HCT116 (cell line): Measurements from ENCODE around the gene CACNA1F. TPM values are rescaled to one million over a fixed set of nuclear protein-coding genes. Genes with fewer than 3 reads are reported as not detected.

ENCODE experiments used
- ATAC-seq: fragments of 200-7000 bp; cut with Tn5 transposase; 2 replicates; pipeline ENCODE4 v1.9.1; 2020; ENCODE audit warnings: mild to moderate bottlenecking, moderate library complexity
- BruUV-seq: library from RNA; stranded (reverse); fragments of 400-500 nt; replicated peaks from 2 replicates; lab custom pipeline; 2021; lab: Mats Ljungman, UMichigan
- CTCF ChIA-PET: fragments of 300-600 bp; sonication (Branson Sonifier 250); formaldehyde crosslinking; loops from one replicate; lab custom pipeline; 2021; ENCODE audit warnings: antibody characterized with exemption; lab: Charles Lee
- POLR2A ChIA-PET: fragments of 300-600, 350-600 bp; sonication (Branson Sonifier 250); formaldehyde crosslinking; loops from one replicate; lab custom pipeline; 2021; ENCODE audit warnings: antibody characterized with exemption; lab: Charles Lee
- RAD21 ChIA-PET, 2 experiments: fragments of 300-600 bp; sonication (Branson Sonifier 250); formaldehyde crosslinking; loops; one replicate each; lab custom pipeline; 2023; ENCODE audit warnings: low total read pairs in 2 of 2; ENCODE audit not compliant: uncharacterized antibody in 2 of 2, unreplicated experiment in 2 of 2, low non-redundant PET in 1 of 2; lab: Charles Lee
- DNase-seq: peaks from one replicate; pipeline ENCODE4 v3.0.0-alpha.2; 2010; ENCODE audit warnings: low read depth, low spot score
- H2AFZ ChIP-seq: fragments of 200-600 bp; shearing (Covaris generic), sonication (generic); 2 replicates; pipeline ENCODE4 v1.6.1; 2017; ENCODE audit warnings: low read depth, mixed run types, mixed read lengths, antibody characterized with exemption, low read length; ENCODE audit not compliant: poor library complexity, severe bottlenecking
- H3K27ac ChIP-seq: 2 replicates; pipeline ENCODE4 v1.5.1; 2012; ENCODE audit warnings: low read depth, low read length
- H3K27me3 ChIP-seq: fragments of 200-600 bp; sonication (generic); 2 replicates; pipeline ENCODE4 v1.6.1; 2016; ENCODE audit warnings: mixed run types, low read length, mixed read lengths; ENCODE audit not compliant: insufficient read depth
- H3K36me3 ChIP-seq, 2 experiments: fragments of 200-500 bp in 1 of 2; fragments of 200-600 bp in 1 of 2; sonication (Bioruptor generic) in 1 of 2; sonication (generic) in 1 of 2; 2 replicates each; pipeline versions ENCODE4 v1.5.1 to v1.6.1; 2014 to 2016; ENCODE audit warnings: low read length in 2 of 2, inconsistent platforms in 1 of 2, mixed read lengths in 1 of 2, mixed run types in 1 of 2; ENCODE audit not compliant: insufficient read depth in 2 of 2, control insufficient read depth in 1 of 2
- H3K4me1 ChIP-seq, 2 experiments: fragments of 200-600 bp in 1 of 2; sonication (generic) in 1 of 2; 2 replicates each; pipeline versions ENCODE4 v1.5.1 to v1.6.1; 2012 to 2017; ENCODE audit warnings: low read length in 2 of 2, inconsistent platforms in 1 of 2, mild to moderate bottlenecking in 1 of 2, mixed read lengths in 1 of 2, mixed run types in 1 of 2, moderate library complexity in 1 of 2; ENCODE audit not compliant: insufficient read depth in 2 of 2, control insufficient read depth in 1 of 2
- H3K4me2 ChIP-seq: fragments of 200-600 bp; sonication (generic); 2 replicates; pipeline ENCODE4 v1.6.1; 2017; ENCODE audit warnings: mixed run types, low read length, mixed read lengths
- H3K4me3 ChIP-seq, 2 experiments: fragments of 200-600 bp in 1 of 2; sonication (generic) in 1 of 2; replicated peaks in 1 of 2; 2 replicates each; pipeline ENCODE4 v1.5.1; 2011 to 2016; ENCODE audit warnings: low read length in 2 of 2, control low read depth in 1 of 2, low read depth in 1 of 2, mild to moderate bottlenecking in 1 of 2, mixed read lengths in 1 of 2, mixed run types in 1 of 2
- H3K79me2 ChIP-seq: fragments of 200-600 bp; sonication (generic); 2 replicates; pipeline ENCODE4 v1.6.1; 2017; ENCODE audit warnings: mild to moderate bottlenecking, mixed run types, low read length, moderate library complexity, mixed read lengths; ENCODE audit not compliant: insufficient read depth
- H3K9ac ChIP-seq: fragments of 200-600 bp; sonication (generic); 2 replicates; pipeline ENCODE4 v1.6.1; 2016; ENCODE audit warnings: low read length, mixed read lengths
- H3K9me2 ChIP-seq: fragments of 200-600 bp; sonication (generic), shearing (Covaris generic); 2 replicates; pipeline ENCODE4 v1.6.1; 2017; ENCODE audit warnings: mixed run types, mild to moderate bottlenecking, moderate library complexity; ENCODE audit not compliant: insufficient read depth
- H3K9me3 ChIP-seq, 2 experiments: fragments of 200-500 bp in 1 of 2; fragments of 200-600 bp in 1 of 2; sonication (Bioruptor generic) in 1 of 2; sonication (generic) in 1 of 2; 2 replicates each; pipeline ENCODE4 v1.6.1; 2014 to 2017; ENCODE audit warnings: low read length in 2 of 2, mixed read lengths in 2 of 2, inconsistent platforms in 1 of 2, low read depth in 1 of 2, mild to moderate bottlenecking in 1 of 2, mixed run types in 1 of 2, moderate library complexity in 1 of 2; ENCODE audit not compliant: control insufficient read depth in 1 of 2, insufficient read depth in 1 of 2
- H4K20me1 ChIP-seq: fragments of 200-600 bp; sonication (generic), shearing (Covaris generic); 2 replicates; pipeline ENCODE4 v1.6.1; 2017; ENCODE audit warnings: mixed run types, mild to moderate bottlenecking, moderate library complexity; ENCODE audit not compliant: insufficient read depth
- CEBPB ChIP-seq: IDR thresholded peaks from 2 replicates; pipeline ENCODE4 v1.6.1; 2012; ENCODE audit warnings: low read depth
- CTCF ChIP-seq, 3 experiments: fragments of 200-600 bp in 1 of 3; sonication (generic) in 1 of 3; IDR thresholded peaks in 2 of 3; conservative IDR thresholded peaks in 1 of 3; 2 replicates each; pipeline ENCODE4 v1.5.1; 2012 to 2017; ENCODE audit warnings: low read depth in 2 of 3, low read length in 2 of 3, antibody characterized with exemption in 1 of 3, borderline replicate concordance in 1 of 3, control low read depth in 1 of 3, mild to moderate bottlenecking in 1 of 3, mixed read lengths in 1 of 3, mixed run types in 1 of 3, moderate library complexity in 1 of 3; ENCODE audit not compliant: insufficient read depth in 1 of 3
- EGR1 ChIP-seq: IDR thresholded peaks from 2 replicates; pipeline ENCODE4 v1.6.1; 2012; ENCODE audit warnings: low read depth
- ELF1 ChIP-seq: IDR thresholded peaks from 2 replicates; pipeline ENCODE4 v1.6.1; 2012; ENCODE audit warnings: low read depth, borderline replicate concordance
- EZH2 ChIP-seq: fragments of 200-600 bp; sonication (generic); IDR thresholded peaks from 2 replicates; pipeline ENCODE4 v1.6.1; 2017; ENCODE audit warnings: antibody characterized with exemption, mixed run types
- EZH2phosphoT487 ChIP-seq: fragments of 200-600 bp; IDR thresholded peaks from 2 replicates; pipeline ENCODE4 v1.6.1; 2018; ENCODE audit warnings: antibody characterized with exemption, borderline replicate concordance
- FOSL1 ChIP-seq: IDR thresholded peaks from 2 replicates; pipeline ENCODE4 v1.6.1; 2012; ENCODE audit warnings: low read depth
- JUND ChIP-seq: IDR thresholded peaks from 2 replicates; pipeline ENCODE4 v1.6.1; 2012
- MAX ChIP-seq: IDR thresholded peaks from 2 replicates; pipeline ENCODE4 v1.6.1; 2012
- POLR2A ChIP-seq: IDR thresholded peaks from 2 replicates; pipeline ENCODE4 v1.7.0; 2011; ENCODE audit warnings: borderline replicate concordance; ENCODE audit not compliant: insufficient read depth, insufficient read length; ENCODE audit errors: extremely low read depth
- POLR2AphosphoS5 ChIP-seq: IDR thresholded peaks from 2 replicates; pipeline ENCODE4 v1.6.1; 2011; ENCODE audit warnings: mild to moderate bottlenecking, low read depth, low read length, moderate library complexity
- RAD21 ChIP-seq: IDR thresholded peaks from 2 replicates; pipeline ENCODE4 v1.6.1; 2012; ENCODE audit warnings: low read depth, mild to moderate bottlenecking
- REST ChIP-seq: IDR thresholded peaks from 2 replicates; pipeline ENCODE4 v1.6.1; 2012; ENCODE audit warnings: low read depth
- SIN3A ChIP-seq: IDR thresholded peaks from 2 replicates; pipeline ENCODE4 v1.6.1; 2012; ENCODE audit warnings: low read depth
- SRF ChIP-seq: IDR thresholded peaks from 2 replicates; pipeline ENCODE4 v1.6.1; 2012; ENCODE audit warnings: low read depth
- TCF7L2 ChIP-seq: IDR thresholded peaks from 2 replicates; pipeline ENCODE4 v1.7.0; 2011; ENCODE audit warnings: borderline replicate concordance, inconsistent platforms; ENCODE audit not compliant: insufficient read depth, insufficient read length; ENCODE audit errors: extremely low read depth
- YY1 ChIP-seq: IDR thresholded peaks from 2 replicates; pipeline ENCODE4 v1.6.1; 2011; ENCODE audit warnings: low read length, low read depth, moderate library complexity, mild to moderate bottlenecking; ENCODE audit not compliant: insufficient replicate concordance; ENCODE audit errors: extremely low read depth
- ZBTB33 ChIP-seq: IDR thresholded peaks from 2 replicates; pipeline ENCODE4 v1.6.1; 2011; ENCODE audit warnings: mild to moderate bottlenecking, low read length, moderate library complexity; ENCODE audit not compliant: insufficient replicate concordance; ENCODE audit errors: extremely low read depth
- intact Hi-C: fragments of 100-400 bp; cut with micrococcal nuclease; formaldehyde crosslinking; loops from 2 replicates; pipeline ENCODE4 v1.10.0; 2022
- total RNA-seq: library from RNA; stranded (reverse); gene quantifications from one replicate; pipeline ENCODE4 v1.2.1, GENCODE V29; 2021; ENCODE audit not compliant: unreplicated experiment

Gene CACNA1F
- total RNA-seq, 1 experiment from 2014 or later = not detected

- RAD21 ChIA-PET = no interaction called here
- POLR2A ChIA-PET = interaction anchor here (1.0 kb wide), 1 partner anchor 11 kb away, joined by 3 read pairs; no protein-coding TSS in a partner anchor
- H4K20me1 ChIP-seq = no peaks in the 10 kb centered on the region
- H3K27me3 ChIP-seq = no peaks in the 10 kb centered on the region
- H3K9ac ChIP-seq = no peak overlapping the region
- no peak overlapping the region for H3K27ac ChIP-seq
- no peak overlapping the region for H3K4me2 ChIP-seq
- H3K79me2 ChIP-seq = no peaks in the 10 kb centered on the region
- no peak for ATAC-seq
- no TSS peak for BruUV-seq
- H2AFZ ChIP-seq = no peak overlapping the region
- no peak for TF ChIP-seq EGR1
- TF ChIP-seq EZH2phosphoT487 = no peak
- TF ChIP-seq FOSL1 = no peak
- no peak for TF ChIP-seq TCF7L2
- TF ChIP-seq POLR2A = no peak
- no peak for TF ChIP-seq EZH2
- no peak for TF ChIP-seq JUND
- no peak for TF ChIP-seq ELF1
- no peak for TF ChIP-seq SIN3A
- TF ChIP-seq CTCF (IDR thresholded peaks at IDR 0.05 in 2 of 3, conservative IDR thresholded peaks at IDR 0.05 in 1 of 3; ENCODE audit: borderline replicate concordance in 1 of 3, insufficient read depth in 1 of 3, low read depth in 2 of 3, low read length in 2 of 3) = no peak
- no peak for TF ChIP-seq YY1
- TF ChIP-seq REST = no peak
- TF ChIP-seq ZBTB33 = no peak
- no peak for TF ChIP-seq MAX
- TF ChIP-seq SRF = no peak
- TF ChIP-seq POLR2AphosphoS5 = no peak
- no peak for TF ChIP-seq CEBPB
- TF ChIP-seq RAD21 = no peak
- DNase-seq = no peak
- CTCF ChIA-PET = no interaction called here
- intact Hi-C loops = no loop called here
- no peaks in the 10 kb centered on the region for H3K9me2 ChIP-seq
- H3K36me3 ChIP-seq = no peaks in the 10 kb centered on the region
- no peak overlapping the region for H3K4me3 ChIP-seq
- no peaks in the 10 kb centered on the region for H3K9me3 ChIP-seq
- H3K4me1 ChIP-seq = no peaks in the 10 kb centered on the region
Observed at GRCh38 chrX:49257846-49258748, 25.0 kb upstream of the CACNA1F start.
